Measurements from ENCODE around the gene NUP160.

DNA sequence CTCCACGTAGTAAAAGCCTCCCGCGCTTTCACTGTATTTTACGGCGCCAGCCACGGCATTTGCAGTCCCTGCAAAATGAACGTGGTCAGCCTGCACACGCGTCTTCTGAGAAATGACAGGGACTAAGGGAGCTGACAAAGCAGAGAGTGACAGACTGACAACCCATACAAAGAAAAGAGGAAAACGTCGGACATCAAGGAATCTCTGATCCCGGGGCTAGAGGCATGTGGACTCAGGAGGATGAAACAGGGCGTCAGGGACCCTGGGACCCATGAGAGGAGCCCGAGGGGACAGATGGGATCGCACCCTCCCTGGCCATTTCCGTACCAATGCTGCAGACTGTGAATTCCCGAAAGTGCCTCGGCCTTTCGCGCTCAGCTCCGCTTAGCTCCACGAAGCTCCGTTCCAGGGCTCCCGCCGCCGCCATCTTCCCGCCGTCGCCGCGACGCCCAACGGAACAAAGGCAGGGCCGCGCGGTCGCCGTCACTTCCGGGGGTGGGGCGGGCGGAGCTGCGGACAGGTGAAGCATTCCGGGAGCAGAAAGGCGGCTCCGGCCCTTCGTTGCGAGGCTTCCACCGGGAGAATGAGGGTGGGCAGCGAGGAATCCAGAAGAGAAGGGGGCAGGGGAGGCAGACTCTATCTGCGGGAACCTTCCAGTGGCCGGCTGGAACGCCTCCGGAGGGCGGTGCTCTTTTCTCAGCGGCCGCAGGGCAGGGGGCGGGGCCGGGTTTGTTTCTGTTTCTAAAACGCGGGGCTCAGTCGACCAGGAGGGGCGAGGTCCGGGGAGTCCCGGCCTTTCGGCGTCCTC is at the start of gene NUP160:
- TF ChIP-seq, protein P1, sequence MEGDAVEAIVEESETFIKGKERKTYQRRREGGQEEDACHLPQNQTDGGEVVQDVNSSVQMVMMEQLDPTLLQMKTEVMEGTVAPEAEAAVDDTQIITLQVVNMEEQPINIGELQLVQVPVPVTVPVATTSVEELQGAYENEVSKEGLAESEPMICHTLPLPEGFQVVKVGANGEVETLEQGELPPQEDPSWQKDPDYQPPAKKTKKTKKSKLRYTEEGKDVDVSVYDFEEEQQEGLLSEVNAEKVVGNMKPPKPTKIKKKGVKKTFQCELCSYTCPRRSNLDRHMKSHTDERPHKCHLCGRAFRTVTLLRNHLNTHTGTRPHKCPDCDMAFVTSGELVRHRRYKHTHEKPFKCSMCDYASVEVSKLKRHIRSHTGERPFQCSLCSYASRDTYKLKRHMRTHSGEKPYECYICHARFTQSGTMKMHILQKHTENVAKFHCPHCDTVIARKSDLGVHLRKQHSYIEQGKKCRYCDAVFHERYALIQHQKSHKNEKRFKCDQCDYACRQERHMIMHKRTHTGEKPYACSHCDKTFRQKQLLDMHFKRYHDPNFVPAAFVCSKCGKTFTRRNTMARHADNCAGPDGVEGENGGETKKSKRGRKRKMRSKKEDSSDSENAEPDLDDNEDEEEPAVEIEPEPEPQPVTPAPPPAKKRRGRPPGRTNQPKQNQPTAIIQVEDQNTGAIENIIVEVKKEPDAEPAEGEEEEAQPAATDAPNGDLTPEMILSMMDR (conservative IDR thresholded peaks at IDR 0.05; ENCODE audit: low read depth, low read length): 0 out of 2 replicates have a peak, but pooled peaks have one; percentile 27
- no peak for TF ChIP-seq EZH2 (IDR thresholded peaks at IDR 0.05; ENCODE audit: borderline replicate concordance, low read depth, low read length, poor library complexity, severe bottlenecking)
